Osteocyte (in vitro differentiated cells): ENCODE measurements around the gene HECW1. TPM values are rescaled to one million over a fixed set of nuclear protein-coding genes. Genes with fewer than 3 reads are reported as not detected.

Experiments used
- DNase-seq: peaks from one replicate; pipeline ENCODE4 v3.0.0; 2021; ENCODE audit warnings: mixed read lengths; ENCODE audit not compliant: unreplicated experiment; ENCODE audit errors: extremely low spot score
- H3K27ac Mint-ChIP-seq: one replicate; pipeline ENCODE4 v1.8.0; 2021; ENCODE audit warnings: mild to moderate bottlenecking, mixed read lengths; ENCODE audit not compliant: unreplicated experiment
- H3K27me3 Mint-ChIP-seq: one replicate; pipeline ENCODE4 v1.8.0; 2021; ENCODE audit warnings: mixed read lengths; ENCODE audit not compliant: unreplicated experiment
- H3K36me3 Mint-ChIP-seq: one replicate; pipeline ENCODE4 v1.8.0; 2021; ENCODE audit warnings: mixed read lengths; ENCODE audit not compliant: unreplicated experiment
- H3K4me1 Mint-ChIP-seq: one replicate; pipeline ENCODE4 v1.8.0; 2021; ENCODE audit warnings: mixed read lengths; ENCODE audit not compliant: unreplicated experiment
- H3K4me3 Mint-ChIP-seq: one replicate; pipeline ENCODE4 v1.8.0; 2021; ENCODE audit warnings: mild to moderate bottlenecking, moderate library complexity, mixed read lengths; ENCODE audit not compliant: unreplicated experiment
- H3K9me3 Mint-ChIP-seq: one replicate; pipeline ENCODE4 v1.8.0; 2021; ENCODE audit warnings: mixed read lengths; ENCODE audit not compliant: unreplicated experiment
- total RNA-seq: library from RNA; stranded (reverse); gene quantifications from 2 replicates; pipeline ENCODE4 v1.2.1, GENCODE V29; 2021
- TF ChIP-seq, protein P1 (sequence below): fragments of 200-600 bp; sonication (generic); IDR thresholded peaks from 2 replicates; pipeline ENCODE4 v1.5.0; 2021; ENCODE audit warnings: antibody characterized with exemption, mild to moderate bottlenecking, moderate library complexity

The HECW1 gene
- total RNA-seq, 1 donor from 2014 or later = 0.16 TPM

DNA sequence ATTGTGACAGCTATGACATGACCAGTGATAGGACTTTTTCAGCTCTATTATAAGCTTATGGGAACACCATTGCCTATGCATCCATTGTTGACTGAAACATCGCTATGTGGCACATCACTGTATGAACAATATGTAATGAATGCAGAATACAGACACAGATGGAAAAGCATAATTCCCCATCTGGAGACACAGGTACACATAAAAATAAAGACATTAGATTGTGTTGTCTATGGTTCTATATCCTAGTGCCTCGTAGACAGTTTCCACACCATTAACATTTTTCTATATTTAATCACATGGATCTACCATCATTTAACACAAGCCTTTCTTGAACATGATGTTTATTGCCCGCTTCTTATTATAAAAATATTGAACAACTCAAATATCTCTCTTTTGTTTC lies 374.2 kb downstream of the HECW1 start:
- H3K27ac Mint-ChIP-seq = no peak overlapping the region
- H3K4me3 Mint-ChIP-seq = no peak overlapping the region
- TF ChIP-seq, protein P1, sequence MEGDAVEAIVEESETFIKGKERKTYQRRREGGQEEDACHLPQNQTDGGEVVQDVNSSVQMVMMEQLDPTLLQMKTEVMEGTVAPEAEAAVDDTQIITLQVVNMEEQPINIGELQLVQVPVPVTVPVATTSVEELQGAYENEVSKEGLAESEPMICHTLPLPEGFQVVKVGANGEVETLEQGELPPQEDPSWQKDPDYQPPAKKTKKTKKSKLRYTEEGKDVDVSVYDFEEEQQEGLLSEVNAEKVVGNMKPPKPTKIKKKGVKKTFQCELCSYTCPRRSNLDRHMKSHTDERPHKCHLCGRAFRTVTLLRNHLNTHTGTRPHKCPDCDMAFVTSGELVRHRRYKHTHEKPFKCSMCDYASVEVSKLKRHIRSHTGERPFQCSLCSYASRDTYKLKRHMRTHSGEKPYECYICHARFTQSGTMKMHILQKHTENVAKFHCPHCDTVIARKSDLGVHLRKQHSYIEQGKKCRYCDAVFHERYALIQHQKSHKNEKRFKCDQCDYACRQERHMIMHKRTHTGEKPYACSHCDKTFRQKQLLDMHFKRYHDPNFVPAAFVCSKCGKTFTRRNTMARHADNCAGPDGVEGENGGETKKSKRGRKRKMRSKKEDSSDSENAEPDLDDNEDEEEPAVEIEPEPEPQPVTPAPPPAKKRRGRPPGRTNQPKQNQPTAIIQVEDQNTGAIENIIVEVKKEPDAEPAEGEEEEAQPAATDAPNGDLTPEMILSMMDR = no peak
- no peak for DNase-seq
- no peaks in the 10 kb centered on the region for H3K9me3 Mint-ChIP-seq
- H3K36me3 Mint-ChIP-seq = no peaks in the 10 kb centered on the region
- H3K4me1 Mint-ChIP-seq = peaks cover 27% of the 10 kb centered on the region
- H3K27me3 Mint-ChIP-seq = no peaks in the 10 kb centered on the region

DNA sequence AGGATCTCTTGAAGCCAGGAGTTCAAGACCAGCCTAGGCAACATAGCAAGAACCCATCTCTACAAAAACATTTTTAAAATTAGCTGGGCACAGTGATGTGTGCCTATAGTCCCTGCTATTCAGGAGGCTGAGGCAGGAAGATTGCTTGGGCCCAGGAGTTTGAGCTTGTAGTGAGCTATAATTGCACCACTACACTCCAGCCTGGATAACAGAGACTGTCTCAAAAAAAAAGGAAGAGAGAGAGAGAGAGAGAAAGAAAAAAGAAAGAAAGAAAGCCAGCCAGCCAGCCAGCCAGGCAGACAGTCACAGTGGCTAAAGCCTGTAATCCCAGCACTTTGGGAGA lies 375.3 kb downstream of the HECW1 start:
- H3K4me3 Mint-ChIP-seq = no peak overlapping the region
- no peak overlapping the region for H3K27ac Mint-ChIP-seq
- no peaks in the 10 kb centered on the region for H3K9me3 Mint-ChIP-seq
- H3K27me3 Mint-ChIP-seq = peaks cover 5% of the 10 kb centered on the region
- peaks cover 25% of the 10 kb centered on the region for H3K4me1 Mint-ChIP-seq
- DNase-seq = no peak
- H3K36me3 Mint-ChIP-seq = no peaks in the 10 kb centered on the region
- TF ChIP-seq, protein P1 = no peak

DNA sequence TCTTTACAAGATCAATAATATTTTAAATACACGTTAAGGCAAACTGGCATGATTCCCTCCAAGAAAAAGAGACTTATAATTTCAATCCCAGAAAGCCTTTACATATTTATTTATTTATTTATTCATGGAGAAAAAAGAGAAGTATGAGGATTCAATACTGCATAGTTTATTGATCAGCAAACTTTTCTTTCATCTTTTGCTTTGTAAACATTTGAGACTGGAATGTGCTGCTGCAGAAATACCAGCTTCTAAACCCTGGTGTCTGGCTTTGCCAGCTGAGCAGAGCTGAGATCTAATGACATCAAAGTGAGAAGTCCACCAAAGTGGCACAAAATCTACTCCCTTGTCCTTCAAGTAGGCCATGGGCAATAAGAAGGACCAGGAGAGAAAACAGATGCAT lies 376.8 kb downstream of the HECW1 start:
- Mint-ChIP-seq H3K9me3 (no peaks in the 10 kb centered on the region), H3K4me3 (no peak overlapping the region), H3K36me3 (no peaks in the 10 kb centered on the region), H3K27me3 (peaks cover 16% of the 10 kb centered on the region), H3K4me1 (peaks cover 25% of the 10 kb centered on the region), H3K27ac (no peak overlapping the region)
- no peak for DNase-seq
- TF ChIP-seq, protein P1 = no peak

DNA sequence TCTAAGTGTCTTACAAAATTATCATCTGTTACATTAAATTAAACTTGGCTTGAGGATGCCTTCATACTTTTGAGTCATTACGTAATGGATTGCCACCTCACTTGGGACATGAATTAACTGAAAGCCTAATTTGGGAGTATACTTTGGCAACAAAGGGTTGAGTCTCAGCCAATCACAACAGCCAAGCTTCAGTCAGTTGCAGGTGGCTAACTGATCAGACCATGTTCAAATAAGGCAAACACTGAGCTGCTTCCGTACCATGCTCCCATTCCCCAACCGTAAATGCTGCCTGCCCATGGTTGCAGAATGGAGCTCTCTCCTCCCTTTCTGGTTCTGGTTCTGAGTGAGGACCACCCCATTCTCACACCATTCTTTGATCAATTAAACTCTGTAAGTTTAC lies 377.6 kb downstream of the HECW1 start:
- no peaks in the 10 kb centered on the region for H3K9me3 Mint-ChIP-seq
- peaks cover 25% of the 10 kb centered on the region for H3K4me1 Mint-ChIP-seq
- no peak for DNase-seq
- no peak overlapping the region for H3K4me3 Mint-ChIP-seq
- no peak overlapping the region for H3K27ac Mint-ChIP-seq
- H3K27me3 Mint-ChIP-seq = peaks cover 18% of the 10 kb centered on the region
- H3K36me3 Mint-ChIP-seq = no peaks in the 10 kb centered on the region
- TF ChIP-seq, protein P1 = no peak

DNA sequence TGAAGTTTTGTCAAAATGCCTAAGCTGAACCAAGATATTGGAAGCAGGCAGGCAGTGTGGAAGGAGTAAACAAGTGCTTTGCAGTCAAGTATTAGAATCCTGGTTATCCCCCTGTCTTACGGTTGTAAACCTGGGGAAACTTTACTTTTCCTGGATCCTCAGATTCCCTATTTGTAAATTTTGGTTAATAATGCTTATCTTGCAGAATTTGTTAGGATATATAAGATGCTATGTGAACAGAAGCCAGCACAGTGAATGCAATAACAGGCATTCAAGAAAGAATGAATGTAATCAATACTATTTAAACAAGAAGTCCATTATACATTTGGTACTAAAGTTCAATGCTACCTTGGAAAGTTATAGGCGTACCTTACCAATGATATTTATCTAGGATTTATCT lies 378.7 kb downstream of the HECW1 start:
- no peaks in the 10 kb centered on the region for H3K36me3 Mint-ChIP-seq
- H3K4me3 Mint-ChIP-seq = no peak overlapping the region
- H3K27me3 Mint-ChIP-seq = peaks cover 23% of the 10 kb centered on the region
- H3K4me1 Mint-ChIP-seq = peaks cover 25% of the 10 kb centered on the region
- H3K9me3 Mint-ChIP-seq = no peaks in the 10 kb centered on the region
- H3K27ac Mint-ChIP-seq = no peak overlapping the region
- DNase-seq = no peak
- TF ChIP-seq, protein P1 = no peak
